Measurements from ENCODE around the gene ZNF432. TPM values are rescaled to one million over a fixed set of nuclear protein-coding genes. Genes with fewer than 3 reads are reported as not detected.
"Not testable (repeated sequence)": the region's sequence is repeated elsewhere in the genome, so short reads cannot be mapped to it uniquely, and the experiment has no call there.

Gene ZNF432
- total RNA-seq, 1 donor from 2014 or later = 19.1 TPM

- H3K4me3 Mint-ChIP-seq = no peak overlapping the region
- no peaks in the 10 kb centered on the region for H3K27me3 Mint-ChIP-seq
- no peaks in the 10 kb centered on the region for H3K4me1 Mint-ChIP-seq (ENCODE audit: unreplicated experiment)
- peaks cover 50% of the 10 kb centered on the region for H3K9me3 Mint-ChIP-seq
- H3K27ac Mint-ChIP-seq = no peak overlapping the region
- H3K36me3 Mint-ChIP-seq = peaks cover 84% of the 10 kb centered on the region
- TF ChIP-seq, protein P1, sequence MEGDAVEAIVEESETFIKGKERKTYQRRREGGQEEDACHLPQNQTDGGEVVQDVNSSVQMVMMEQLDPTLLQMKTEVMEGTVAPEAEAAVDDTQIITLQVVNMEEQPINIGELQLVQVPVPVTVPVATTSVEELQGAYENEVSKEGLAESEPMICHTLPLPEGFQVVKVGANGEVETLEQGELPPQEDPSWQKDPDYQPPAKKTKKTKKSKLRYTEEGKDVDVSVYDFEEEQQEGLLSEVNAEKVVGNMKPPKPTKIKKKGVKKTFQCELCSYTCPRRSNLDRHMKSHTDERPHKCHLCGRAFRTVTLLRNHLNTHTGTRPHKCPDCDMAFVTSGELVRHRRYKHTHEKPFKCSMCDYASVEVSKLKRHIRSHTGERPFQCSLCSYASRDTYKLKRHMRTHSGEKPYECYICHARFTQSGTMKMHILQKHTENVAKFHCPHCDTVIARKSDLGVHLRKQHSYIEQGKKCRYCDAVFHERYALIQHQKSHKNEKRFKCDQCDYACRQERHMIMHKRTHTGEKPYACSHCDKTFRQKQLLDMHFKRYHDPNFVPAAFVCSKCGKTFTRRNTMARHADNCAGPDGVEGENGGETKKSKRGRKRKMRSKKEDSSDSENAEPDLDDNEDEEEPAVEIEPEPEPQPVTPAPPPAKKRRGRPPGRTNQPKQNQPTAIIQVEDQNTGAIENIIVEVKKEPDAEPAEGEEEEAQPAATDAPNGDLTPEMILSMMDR (conservative IDR thresholded peaks at IDR 0.05) = no peak
- DNase-seq (ENCODE audit: extremely low spot score, unreplicated experiment) = no peak
These were observed 21.9 kb upstream of the ZNF432 start for GRCh38 chr19:52070496-52070895.

GRCh38 chr19:52069653-52070052 lies 21.0 kb upstream of the ZNF432 start:
- Mint-ChIP-seq H3K27ac (no peak overlapping the region), H3K27me3 (no peaks in the 10 kb centered on the region), H3K36me3 (peaks cover 83% of the 10 kb centered on the region), H3K9me3 (peaks cover 51% of the 10 kb centered on the region), H3K4me1 (ENCODE audit: unreplicated experiment) (no peaks in the 10 kb centered on the region), H3K4me3 (no peak overlapping the region)
- TF ChIP-seq, protein P1 (conservative IDR thresholded peaks at IDR 0.05) = no peak
- no peak for DNase-seq (ENCODE audit: extremely low spot score, unreplicated experiment)

- Mint-ChIP-seq H3K4me1 (ENCODE audit: unreplicated experiment) (no peaks in the 10 kb centered on the region), H3K36me3 (peaks cover 76% of the 10 kb centered on the region), H3K9me3 (peaks cover 48% of the 10 kb centered on the region), H3K4me3 (no peak overlapping the region), H3K27ac (no peak overlapping the region), H3K27me3 (no peaks in the 10 kb centered on the region)
- no peak for DNase-seq (ENCODE audit: extremely low spot score, unreplicated experiment)
- TF ChIP-seq, protein P1 (conservative IDR thresholded peaks at IDR 0.05) = no peak
These were observed 17.7 kb upstream of the ZNF432 start for GRCh38 chr19:52066258-52066863.

- TF ChIP-seq, protein P1 (conservative IDR thresholded peaks at IDR 0.05) = no peak
- peaks cover 67% of the 10 kb centered on the region for H3K36me3 Mint-ChIP-seq
- H3K4me1 Mint-ChIP-seq (ENCODE audit: unreplicated experiment) = no peaks in the 10 kb centered on the region
- no peak overlapping the region for H3K27ac Mint-ChIP-seq
- DNase-seq (ENCODE audit: extremely low spot score, unreplicated experiment) = no peak
- H3K27me3 Mint-ChIP-seq = no peaks in the 10 kb centered on the region
- no peak overlapping the region for H3K4me3 Mint-ChIP-seq
- peaks cover 39% of the 10 kb centered on the region for H3K9me3 Mint-ChIP-seq
These were observed 16.8 kb upstream of the ZNF432 start for GRCh38 chr19:52065399-52065798.

DNA sequence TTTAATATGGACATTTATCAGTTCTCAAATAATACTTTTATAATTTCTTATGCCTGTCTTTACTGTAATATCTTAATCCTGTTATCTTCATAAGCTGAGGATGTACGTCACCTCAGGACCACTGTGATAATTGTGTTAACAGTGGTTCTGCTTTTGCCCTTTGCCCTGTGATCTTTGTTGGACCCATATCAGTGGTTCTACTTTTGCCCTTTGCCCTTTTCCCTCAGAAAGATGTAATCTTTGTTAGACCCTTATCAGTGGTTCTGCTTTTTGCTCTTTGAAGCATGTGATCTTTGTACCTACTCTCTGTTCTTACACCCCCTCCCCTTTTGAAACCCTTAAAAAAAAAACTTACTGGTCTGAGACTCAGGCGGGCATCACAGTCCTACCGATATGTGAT lies 7.8 kb upstream of the ZNF432 start:
- Mint-ChIP-seq H3K36me3 (peaks cover 48% of the 10 kb centered on the region), H3K9me3 (peaks cover 20% of the 10 kb centered on the region)
- not testable (repeated sequence) for H3K27me3 Mint-ChIP-seq; H3K4me1 Mint-ChIP-seq (ENCODE audit: unreplicated experiment); DNase-seq (ENCODE audit: extremely low spot score, unreplicated experiment); H3K27ac Mint-ChIP-seq; H3K4me3 Mint-ChIP-seq

GRCh38 chr19:52051736-52052135 lies 3.1 kb upstream of the ZNF432 start:
- Mint-ChIP-seq H3K36me3 (peaks cover 39% of the 10 kb centered on the region), H3K9me3 (peaks cover 23% of the 10 kb centered on the region)
- H3K4me1 Mint-ChIP-seq (ENCODE audit: unreplicated experiment); H3K27me3 Mint-ChIP-seq; H3K4me3 Mint-ChIP-seq; DNase-seq (ENCODE audit: extremely low spot score, unreplicated experiment); H3K27ac Mint-ChIP-seq: not testable (repeated sequence)

DNA sequence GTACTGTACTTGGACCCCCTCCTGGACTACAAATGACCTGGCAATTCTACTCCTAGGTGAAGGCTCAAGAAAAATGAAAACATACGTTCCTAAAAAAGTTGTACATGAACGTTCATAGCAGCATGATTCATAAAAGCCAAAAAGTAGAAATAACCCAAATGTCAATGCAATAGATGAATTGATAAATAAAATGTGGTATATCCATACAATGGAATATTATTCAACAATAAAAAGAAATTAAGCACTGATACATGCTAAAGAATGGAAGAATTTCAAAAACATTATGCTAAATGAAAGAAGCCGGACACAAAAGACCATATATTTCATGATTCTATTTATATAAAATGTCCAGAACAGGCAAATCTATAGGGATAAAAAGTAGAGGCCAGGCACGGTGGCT lies 9.5 kb downstream of the ZNF432 start:
- no peaks in the 10 kb centered on the region for H3K4me1 Mint-ChIP-seq (ENCODE audit: unreplicated experiment)
- H3K9me3 Mint-ChIP-seq = peaks cover 36% of the 10 kb centered on the region
- H3K27me3 Mint-ChIP-seq = no peaks in the 10 kb centered on the region
- TF ChIP-seq, protein P1 (conservative IDR thresholded peaks at IDR 0.05) = no peak
- H3K36me3 Mint-ChIP-seq = peaks cover 85% of the 10 kb centered on the region
- no peak overlapping the region for H3K4me3 Mint-ChIP-seq
- no peak for DNase-seq (ENCODE audit: extremely low spot score, unreplicated experiment)
- no peak overlapping the region for H3K27ac Mint-ChIP-seq
